HEK293 (cell line): ENCODE measurements around the gene TMPRSS6.

Source experiments
- ELK4 ChIP-seq: IDR thresholded peaks from 2 replicates; pipeline ENCODE4 v1.6.1; 2011; ENCODE audit warnings: mild to moderate bottlenecking, low read depth, low read length, borderline replicate concordance
- GLI2 ChIP-seq: fragments of 450-650 bp; formaldehyde crosslinking; IDR thresholded peaks from 2 replicates; pipeline ENCODE4; 2017; ENCODE audit warnings: missing biosample characterization, missing genetic modification characterization, low read depth, borderline replicate concordance
- KLF16 ChIP-seq: fragments of 450-650 bp; formaldehyde crosslinking; IDR thresholded peaks from 2 replicates; pipeline ENCODE4 v1.5.1; 2017; ENCODE audit warnings: missing biosample characterization, missing genetic modification characterization
- MEIS1 ChIP-seq: sonication (generic); formaldehyde crosslinking; IDR thresholded peaks from 2 replicates; pipeline ENCODE4 v1.8.1; 2022; ENCODE audit warnings: missing genetic modification reagents, mild to moderate bottlenecking, borderline replicate concordance
- PRDM1 ChIP-seq: fragments of 450-650 bp; formaldehyde crosslinking; IDR thresholded peaks from 2 replicates; pipeline ENCODE4; 2016; ENCODE audit warnings: missing biosample characterization, missing genetic modification characterization
- RBAK ChIP-seq: fragments of 450-650 bp; formaldehyde crosslinking; IDR thresholded peaks from 2 replicates; pipeline ENCODE4 v1.5.1; 2016; ENCODE audit warnings: missing biosample characterization, missing genetic modification characterization
- SALL2 ChIP-seq: fragments of 450-650 bp; formaldehyde crosslinking; IDR thresholded peaks from 2 replicates; pipeline ENCODE4 v1.5.0; 2017; ENCODE audit warnings: missing biosample characterization, mild to moderate bottlenecking, missing genetic modification characterization, borderline replicate concordance
- SP7 ChIP-seq: fragments of 450-650 bp; formaldehyde crosslinking; IDR thresholded peaks from 2 replicates; pipeline ENCODE4 v1.5.1; 2016; ENCODE audit warnings: missing biosample characterization, missing genetic modification characterization
- WT1 ChIP-seq: fragments of 450-650 bp; formaldehyde crosslinking; IDR thresholded peaks from 2 replicates; pipeline ENCODE4 v1.5.1; 2016; ENCODE audit warnings: missing biosample characterization, missing genetic modification characterization
- ZFP41 ChIP-seq: fragments of 450-650 bp; formaldehyde crosslinking; IDR thresholded peaks from 2 replicates; pipeline ENCODE4 v1.5.1; 2016; ENCODE audit warnings: missing biosample characterization, missing genetic modification characterization, borderline replicate concordance
- ZFP69B ChIP-seq: fragments of 450-650 bp; formaldehyde crosslinking; IDR thresholded peaks from 2 replicates; pipeline ENCODE4 v1.5.1; 2016; ENCODE audit warnings: missing biosample characterization, missing genetic modification characterization
- ZNF132 ChIP-seq: fragments of 450-650 bp; formaldehyde crosslinking; IDR thresholded peaks from 2 replicates; pipeline ENCODE4 v1.5.1; 2017; ENCODE audit warnings: missing biosample characterization, missing genetic modification characterization, borderline replicate concordance
- ZNF140 ChIP-seq: fragments of 450-650 bp; formaldehyde crosslinking; IDR thresholded peaks from 2 replicates; pipeline ENCODE4 v1.5.1; 2016; ENCODE audit warnings: missing biosample characterization, missing genetic modification characterization
- ZNF146 ChIP-seq: fragments of 450-650 bp; formaldehyde crosslinking; IDR thresholded peaks from 2 replicates; pipeline ENCODE4 v1.5.1; 2016; ENCODE audit warnings: missing biosample characterization, missing genetic modification characterization
- ZNF155 ChIP-seq: fragments of 450-650 bp; formaldehyde crosslinking; IDR thresholded peaks from 2 replicates; pipeline ENCODE4 v1.5.1; 2016; ENCODE audit warnings: missing biosample characterization, missing genetic modification characterization
- ZNF16 ChIP-seq: fragments of 450-650 bp; formaldehyde crosslinking; IDR thresholded peaks from 2 replicates; pipeline ENCODE4 v1.5.1; 2016; ENCODE audit warnings: low read depth, missing biosample characterization, missing genetic modification characterization
- ZNF26 ChIP-seq: fragments of 450-650 bp; formaldehyde crosslinking; IDR thresholded peaks from 2 replicates; pipeline ENCODE4 v1.5.1; 2016; ENCODE audit warnings: missing biosample characterization, missing genetic modification characterization
- ZNF423 ChIP-seq: fragments of 450-650 bp; formaldehyde crosslinking; IDR thresholded peaks from 2 replicates; pipeline ENCODE4 v1.5.1; 2016; ENCODE audit warnings: missing biosample characterization, missing genetic modification characterization
- ZNF501 ChIP-seq: fragments of 450-650 bp; formaldehyde crosslinking; IDR thresholded peaks from 2 replicates; pipeline ENCODE4 v1.5.1; 2016; ENCODE audit warnings: missing biosample characterization, missing genetic modification characterization
- ZNF529 ChIP-seq: fragments of 450-650 bp; formaldehyde crosslinking; IDR thresholded peaks from 2 replicates; pipeline ENCODE4 v1.5.1; 2017; ENCODE audit warnings: missing genetic modification characterization, missing biosample characterization; ENCODE audit not compliant: insufficient replicate concordance
- ZNF571 ChIP-seq: fragments of 450-650 bp; formaldehyde crosslinking; IDR thresholded peaks from 2 replicates; pipeline ENCODE4 v1.5.0; 2017; ENCODE audit warnings: missing biosample characterization, missing genetic modification characterization
- ZNF585B ChIP-seq: fragments of 450-650 bp; formaldehyde crosslinking; IDR thresholded peaks from 2 replicates; pipeline ENCODE4 v1.5.1; 2016; ENCODE audit warnings: missing biosample characterization, missing genetic modification characterization
- ZNF624 ChIP-seq: fragments of 450-650 bp; formaldehyde crosslinking; IDR thresholded peaks from 2 replicates; pipeline ENCODE4 v1.5.1; 2017; ENCODE audit warnings: missing biosample characterization, missing genetic modification characterization
- ZNF658 ChIP-seq: fragments of 450-650 bp; formaldehyde crosslinking; IDR thresholded peaks from 2 replicates; pipeline ENCODE4; 2016; ENCODE audit warnings: missing biosample characterization, missing genetic modification characterization
- ZNF76 ChIP-seq: fragments of 450-650 bp; formaldehyde crosslinking; IDR thresholded peaks from 2 replicates; pipeline ENCODE4; 2016; ENCODE audit warnings: low read depth, missing biosample characterization, missing genetic modification characterization, borderline replicate concordance
- ZSCAN16 ChIP-seq: fragments of 450-650 bp; formaldehyde crosslinking; IDR thresholded peaks from 2 replicates; pipeline ENCODE4 v1.5.1; 2016; ENCODE audit warnings: missing biosample characterization, missing genetic modification characterization
- ZSCAN18 ChIP-seq: fragments of 450-650 bp; formaldehyde crosslinking; IDR thresholded peaks from 2 replicates; pipeline ENCODE4 v1.5.1; 2016; ENCODE audit warnings: missing biosample characterization, missing genetic modification characterization
- ZXDB ChIP-seq: fragments of 450-650 bp; formaldehyde crosslinking; IDR thresholded peaks from 2 replicates; pipeline ENCODE4 v1.5.1; 2016; ENCODE audit warnings: missing biosample characterization, missing genetic modification characterization
- TF ChIP-seq, protein P1 (sequence below): fragments of 450-650 bp; formaldehyde crosslinking; IDR thresholded peaks from 2 replicates; pipeline ENCODE4 v1.5.1; 2016; ENCODE audit warnings: missing biosample characterization, missing genetic modification characterization
- TF ChIP-seq, protein P2 (sequence below): fragments of 450-650 bp; formaldehyde crosslinking; conservative IDR thresholded peaks from 2 replicates; pipeline ENCODE4 v1.5.1; 2016; ENCODE audit warnings: low read depth, missing biosample characterization, missing genetic modification characterization

TMPRSS6 gene

GRCh38 chr22:37019309-37020191 lies 90.0 kb downstream of the TMPRSS6 start, which contains the start of the genes MPST and TST (continued):
- TF ChIP-seq MEIS1 (CRISPR knock-in tag) (no peak), ZNF16 (no peak), KLF16 (tag by site-specific recombination) (peak; percentile 42; the same call in 1 of the 2 replicates), RBAK (tag by site-specific recombination) (no peak), ZNF146 (tag by site-specific recombination) (no peak), SP7 (peak; percentile 57), ZXDB (tag by site-specific recombination) (peak; percentile 52; the same call in 1 of the 2 replicates), ZNF658 (no peak), ZNF585B (tag by site-specific recombination) (no peak), ZNF423 (tag by site-specific recombination) (no peak), WT1 (tag by site-specific recombination) (0 out of 2 replicates have a peak, but pooled peaks have one; percentile 16), ZNF76 (peak; percentile 36; the same call in 1 of the 2 replicates), ZNF571 (no peak), ELK4 (no peak), PRDM1 (tag by site-specific recombination) (no peak), ZFP69B (tag by site-specific recombination) (no peak), ZNF26 (tag by site-specific recombination) (no peak), ZNF140 (no peak), ZNF501 (tag by site-specific recombination) (no peak), ZNF624 (no peak), ZNF132 (tag by site-specific recombination) (no peak), SALL2 (tag by site-specific recombination) (no peak), GLI2 (tag by site-specific recombination) (no peak), ZSCAN18 (tag by site-specific recombination) (no peak), ZFP41 (tag by site-specific recombination) (no peak), ZSCAN16 (no peak), ZNF155 (no peak), ZNF529 (tag by site-specific recombination) (no peak)
- TF ChIP-seq, protein P1, sequence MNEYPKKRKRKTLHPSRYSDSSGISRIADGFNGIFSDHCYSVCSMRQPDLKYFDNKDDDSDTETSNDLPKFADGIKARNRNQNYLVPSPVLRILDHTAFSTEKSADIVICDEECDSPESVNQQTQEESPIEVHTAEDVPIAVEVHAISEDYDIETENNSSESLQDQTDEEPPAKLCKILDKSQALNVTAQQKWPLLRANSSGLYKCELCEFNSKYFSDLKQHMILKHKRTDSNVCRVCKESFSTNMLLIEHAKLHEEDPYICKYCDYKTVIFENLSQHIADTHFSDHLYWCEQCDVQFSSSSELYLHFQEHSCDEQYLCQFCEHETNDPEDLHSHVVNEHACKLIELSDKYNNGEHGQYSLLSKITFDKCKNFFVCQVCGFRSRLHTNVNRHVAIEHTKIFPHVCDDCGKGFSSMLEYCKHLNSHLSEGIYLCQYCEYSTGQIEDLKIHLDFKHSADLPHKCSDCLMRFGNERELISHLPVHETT = no peak
- TF ChIP-seq, protein P2, sequence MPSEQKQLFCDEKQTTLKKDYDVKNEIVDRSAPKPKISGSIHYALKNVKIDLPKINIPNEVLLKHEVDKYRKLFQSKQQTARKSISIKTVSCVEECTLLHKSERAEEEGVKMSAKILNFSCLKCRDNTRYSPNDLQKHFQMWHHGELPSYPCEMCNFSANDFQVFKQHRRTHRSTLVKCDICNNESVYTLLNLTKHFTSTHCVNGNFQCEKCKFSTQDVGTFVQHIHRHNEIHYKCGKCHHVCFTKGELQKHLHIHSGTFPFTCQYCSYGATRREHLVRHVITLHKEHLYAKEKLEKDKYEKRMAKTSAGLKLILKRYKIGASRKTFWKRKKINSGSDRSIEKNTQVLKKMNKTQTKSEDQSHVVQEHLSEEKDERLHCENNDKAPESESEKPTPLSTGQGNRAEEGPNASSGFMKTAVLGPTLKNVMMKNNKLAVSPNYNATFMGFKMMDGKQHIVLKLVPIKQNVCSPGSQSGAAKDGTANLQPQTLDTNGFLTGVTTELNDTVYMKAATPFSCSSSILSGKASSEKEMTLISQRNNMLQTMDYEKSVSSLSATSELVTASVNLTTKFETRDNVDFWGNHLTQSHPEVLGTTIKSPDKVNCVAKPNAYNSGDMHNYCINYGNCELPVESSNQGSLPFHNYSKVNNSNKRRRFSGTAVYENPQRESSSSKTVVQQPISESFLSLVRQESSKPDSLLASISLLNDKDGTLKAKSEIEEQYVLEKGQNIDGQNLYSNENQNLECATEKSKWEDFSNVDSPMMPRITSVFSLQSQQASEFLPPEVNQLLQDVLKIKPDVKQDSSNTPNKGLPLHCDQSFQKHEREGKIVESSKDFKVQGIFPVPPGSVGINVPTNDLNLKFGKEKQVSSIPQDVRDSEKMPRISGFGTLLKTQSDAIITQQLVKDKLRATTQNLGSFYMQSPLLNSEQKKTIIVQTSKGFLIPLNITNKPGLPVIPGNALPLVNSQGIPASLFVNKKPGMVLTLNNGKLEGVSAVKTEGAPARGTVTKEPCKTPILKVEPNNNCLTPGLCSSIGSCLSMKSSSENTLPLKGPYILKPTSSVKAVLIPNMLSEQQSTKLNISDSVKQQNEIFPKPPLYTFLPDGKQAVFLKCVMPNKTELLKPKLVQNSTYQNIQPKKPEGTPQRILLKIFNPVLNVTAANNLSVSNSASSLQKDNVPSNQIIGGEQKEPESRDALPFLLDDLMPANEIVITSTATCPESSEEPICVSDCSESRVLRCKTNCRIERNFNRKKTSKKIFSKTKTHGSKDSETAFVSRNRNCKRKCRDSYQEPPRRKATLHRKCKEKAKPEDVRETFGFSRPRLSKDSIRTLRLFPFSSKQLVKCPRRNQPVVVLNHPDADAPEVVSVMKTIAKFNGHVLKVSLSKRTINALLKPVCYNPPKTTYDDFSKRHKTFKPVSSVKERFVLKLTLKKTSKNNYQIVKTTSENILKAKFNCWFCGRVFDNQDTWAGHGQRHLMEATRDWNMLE (tag by site-specific recombination) = no peak
